Gastrocnemius medialis (tissue), 4 donors: Measurements from ENCODE around the gene RILPL2. TPM values are rescaled to one million over a fixed set of nuclear protein-coding genes. Genes with fewer than 3 reads are reported as not detected.
A peak's percentile ranks its signal among the peaks of the same experiment; 100 is the strongest.

Source experiments
- ATAC-seq, 2 donors: fragments of 150-250 bp; one replicate each; pipeline ENCODE4 v1.9.1; 2016
- DNase-seq, 2 donors: peaks; one replicate each; pipeline ENCODE4 v3.0.0-alpha.2; 2019
- H3K27ac ChIP-seq, 4 donors: fragments of 200-600 bp; sonication (generic); 1 replicate in 1 of 4; 2 replicates in 3 of 4; pipeline ENCODE4 v1.5.1; 2016 to 2018; ENCODE audit warnings: mild to moderate bottlenecking in 2 of 4, moderate library complexity in 1 of 4
- H3K27me3 ChIP-seq, 3 donors: fragments of 200-600 bp; sonication (generic) in 2 of 3; 1 replicate in 1 of 3; 2 replicates in 2 of 3; pipeline versions ENCODE4 v1.5.1 to v1.6.0; 2016 to 2019; ENCODE audit warnings: mild to moderate bottlenecking in 1 of 3, moderate library complexity in 1 of 3
- H3K36me3 ChIP-seq, 2 donors: fragments of 200-600 bp; sonication (generic) in 1 of 2; one replicate each; pipeline ENCODE4 v1.5.1; 2017 to 2018
- H3K4me1 ChIP-seq, 2 donors: fragments of 200-600 bp; sonication (generic) in 1 of 2; one replicate each; pipeline ENCODE4 v1.5.1; 2016 to 2017; ENCODE audit warnings: mild to moderate bottlenecking in 2 of 2
- H3K4me3 ChIP-seq, 4 donors: fragments of 200-600 bp; sonication (generic) in 3 of 4; 1 replicate in 1 of 4; 2 replicates in 3 of 4; pipeline ENCODE4 v1.5.1; 2016 to 2019; ENCODE audit warnings: mild to moderate bottlenecking in 2 of 4
- H3K9me3 ChIP-seq, 3 donors: fragments of 200-600 bp; sonication (generic) in 2 of 3; 1 replicate in 1 of 3; 2 replicates in 2 of 3; pipeline ENCODE4 v1.5.1; 2016 to 2019
- POLR2A ChIP-seq, 2 donors: fragments of 450-650 bp; IDR thresholded peaks; one replicate each; pipeline ENCODE4 v1.6.1; 2017; ENCODE audit warnings: antibody characterized with exemption in 2 of 2, mild to moderate bottlenecking in 2 of 2, moderate library complexity in 2 of 2
- in situ Hi-C, 4 donors: fragments of 200-750 bp; cut with MboI; loops; one replicate each; pipeline versions ENCODE4 v1.15.0 to v1.8.0; 2017; ENCODE audit warnings: low sequenced_read_pairs in 4 of 4
- intact Hi-C: fragments of 100-400 bp; cut with DNase I; formaldehyde crosslinking; loops from one replicate; pipeline ENCODE4 v1.15.1; 2023; ENCODE audit warnings: low total_unique reads
- total RNA-seq, 4 donors: library from RNA; depleted of rRNA; stranded (reverse); fragments of >200 nt; gene quantifications; one replicate each; pipeline versions ENCODE4 v1.1.0 to v1.2.3, GENCODE V29; 2016
- TF ChIP-seq, protein P1 (sequence below), 5 experiments: fragments of 450-650 bp in 3 of 5; fragments of 200-600 bp in 2 of 5; sonication (generic) in 2 of 5; IDR thresholded peaks in 4 of 5; conservative IDR thresholded peaks in 1 of 5; 1 replicate in 4 of 5; 2 replicates in 1 of 5; pipeline ENCODE4 v1.5.1; 2016 to 2019; ENCODE audit warnings: antibody characterized with exemption in 5 of 5, mild to moderate bottlenecking in 3 of 5, moderate library complexity in 3 of 5

The RILPL2 gene
- total RNA-seq, 4 donors from 2014 or later = 1.2 to 2.0 (median 1.7) TPM

DNA sequence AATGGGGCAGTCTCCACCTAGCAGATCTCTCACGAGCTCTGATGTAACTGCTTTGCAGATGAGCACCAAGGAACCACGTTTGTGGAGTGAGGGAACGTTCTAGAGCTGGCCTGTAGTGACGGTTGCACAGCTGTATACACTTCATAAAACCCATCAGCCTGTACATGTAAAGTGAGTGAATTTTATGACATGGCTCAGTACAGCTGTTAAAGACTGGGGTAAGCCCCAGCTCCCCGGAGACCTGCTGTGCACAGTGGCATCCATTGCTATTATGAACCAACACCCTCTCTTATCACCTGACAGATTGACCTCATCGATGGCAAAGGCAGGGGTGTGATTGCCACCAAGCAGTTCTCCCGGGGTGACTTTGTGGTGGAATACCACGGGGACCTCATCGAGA, 31.9 kb downstream of the RILPL2 start:
- no peak for ATAC-seq

DNA sequence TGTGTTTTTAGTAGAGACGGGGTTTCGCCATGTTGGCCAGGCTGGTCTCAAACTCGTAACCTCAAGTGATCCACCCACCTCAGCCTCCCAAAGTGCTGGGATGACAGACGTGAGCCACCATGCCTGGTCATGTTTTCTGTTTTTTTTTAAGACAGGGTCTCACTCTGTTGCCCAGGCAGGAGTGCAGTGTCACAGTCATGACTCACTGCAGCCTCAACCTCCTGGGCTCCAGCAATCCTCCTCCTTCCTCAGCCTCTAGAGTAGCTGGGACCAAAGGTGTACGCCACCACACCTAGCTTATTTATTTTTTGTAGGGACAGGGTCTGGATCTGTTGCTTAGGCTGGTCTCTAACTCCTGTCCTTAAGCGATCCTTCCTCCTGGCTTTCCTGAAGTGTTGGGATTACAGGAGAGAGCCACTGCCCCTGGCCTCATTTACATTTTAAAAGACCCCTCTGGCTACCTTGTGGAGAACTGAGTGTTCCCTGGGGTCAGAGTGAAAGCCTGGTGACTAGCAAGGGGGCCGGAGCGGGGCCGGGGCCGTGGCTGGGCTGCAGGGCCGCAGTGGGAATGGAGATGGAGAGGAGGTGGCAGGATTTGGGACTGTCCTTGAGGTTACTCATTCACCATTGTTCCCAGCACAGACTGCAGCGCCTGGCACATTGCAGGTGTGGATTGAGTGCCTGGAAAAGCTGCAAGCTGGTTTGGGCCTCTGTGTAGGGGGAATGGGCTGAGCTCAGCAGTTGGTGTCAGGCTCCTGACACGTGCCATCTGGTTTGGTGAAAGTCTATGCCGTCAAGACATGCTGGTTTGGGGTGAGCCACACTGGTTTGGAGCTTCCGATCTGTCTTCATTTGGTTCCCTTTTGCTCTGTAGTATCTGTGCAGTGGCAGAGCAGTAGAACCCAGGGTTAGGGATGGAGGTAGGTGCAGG, 34.5 kb downstream of the RILPL2 start:
- DNase-seq (no peak), ATAC-seq (peak in 1 of 2 donors; percentile 13)
- H3K9me3 ChIP-seq = no peaks in the 10 kb centered on the region
- H3K27ac ChIP-seq = peak overlapping the region in 2 of 4 donors; percentile 16 to 31
- no peaks in the 10 kb centered on the region for H3K27me3 ChIP-seq
- intact Hi-C loops (no loop called here), in situ Hi-C loops (no loop called here)
- H3K4me3 ChIP-seq = no peak overlapping the region
- peaks cover 0 to 54% of the 10 kb centered on the region in 2 donors for H3K36me3 ChIP-seq
- H3K4me1 ChIP-seq = peaks cover 15% of the 10 kb centered on the region in 2 donors
- TF ChIP-seq POLR2A (IDR thresholded peaks at IDR 0.05) = no peak
- TF ChIP-seq, protein P1, sequence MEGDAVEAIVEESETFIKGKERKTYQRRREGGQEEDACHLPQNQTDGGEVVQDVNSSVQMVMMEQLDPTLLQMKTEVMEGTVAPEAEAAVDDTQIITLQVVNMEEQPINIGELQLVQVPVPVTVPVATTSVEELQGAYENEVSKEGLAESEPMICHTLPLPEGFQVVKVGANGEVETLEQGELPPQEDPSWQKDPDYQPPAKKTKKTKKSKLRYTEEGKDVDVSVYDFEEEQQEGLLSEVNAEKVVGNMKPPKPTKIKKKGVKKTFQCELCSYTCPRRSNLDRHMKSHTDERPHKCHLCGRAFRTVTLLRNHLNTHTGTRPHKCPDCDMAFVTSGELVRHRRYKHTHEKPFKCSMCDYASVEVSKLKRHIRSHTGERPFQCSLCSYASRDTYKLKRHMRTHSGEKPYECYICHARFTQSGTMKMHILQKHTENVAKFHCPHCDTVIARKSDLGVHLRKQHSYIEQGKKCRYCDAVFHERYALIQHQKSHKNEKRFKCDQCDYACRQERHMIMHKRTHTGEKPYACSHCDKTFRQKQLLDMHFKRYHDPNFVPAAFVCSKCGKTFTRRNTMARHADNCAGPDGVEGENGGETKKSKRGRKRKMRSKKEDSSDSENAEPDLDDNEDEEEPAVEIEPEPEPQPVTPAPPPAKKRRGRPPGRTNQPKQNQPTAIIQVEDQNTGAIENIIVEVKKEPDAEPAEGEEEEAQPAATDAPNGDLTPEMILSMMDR (IDR thresholded peaks at IDR 0.05 in 4 of 5, conservative IDR thresholded peaks at IDR 0.05 in 1 of 5) = no peak

More for the DNA sequence above, 31.9 kb downstream of the RILPL2 start:
- intact Hi-C loops (no loop called here), in situ Hi-C loops (no loop called here)
- no peak overlapping the region for H3K4me3 ChIP-seq
- H3K36me3 ChIP-seq = peaks cover 0 to 57% of the 10 kb centered on the region in 2 donors
- TF ChIP-seq, protein P1 (IDR thresholded peaks at IDR 0.05 in 4 of 5, conservative IDR thresholded peaks at IDR 0.05 in 1 of 5) = no peak
- TF ChIP-seq POLR2A (IDR thresholded peaks at IDR 0.05) = no peak
- no peaks in the 10 kb centered on the region for H3K4me1 ChIP-seq
- no peaks in the 10 kb centered on the region for H3K27me3 ChIP-seq
- H3K9me3 ChIP-seq = no peaks in the 10 kb centered on the region
- DNase-seq = no peak
- no peak overlapping the region for H3K27ac ChIP-seq

GRCh38 chr12:123399255-123399617, 37.2 kb downstream of the RILPL2 start:
- peaks cover 15% of the 10 kb centered on the region in 2 donors for H3K4me1 ChIP-seq
- ATAC-seq (no peak), DNase-seq (no peak)
- intact Hi-C loops = no loop called here
- H3K4me3 ChIP-seq = no peak overlapping the region
- in situ Hi-C loops = no loop called here
- H3K9me3 ChIP-seq = no peaks in the 10 kb centered on the region
- H3K27ac ChIP-seq = peak overlapping the region in 2 of 4 donors; percentile 33 to 61
- no peaks in the 10 kb centered on the region for H3K27me3 ChIP-seq
- TF ChIP-seq, protein P1 (IDR thresholded peaks at IDR 0.05 in 4 of 5, conservative IDR thresholded peaks at IDR 0.05 in 1 of 5) = no peak
- no peak for TF ChIP-seq POLR2A (IDR thresholded peaks at IDR 0.05)
- peaks cover 0 to 54% of the 10 kb centered on the region in 2 donors for H3K36me3 ChIP-seq

DNA sequence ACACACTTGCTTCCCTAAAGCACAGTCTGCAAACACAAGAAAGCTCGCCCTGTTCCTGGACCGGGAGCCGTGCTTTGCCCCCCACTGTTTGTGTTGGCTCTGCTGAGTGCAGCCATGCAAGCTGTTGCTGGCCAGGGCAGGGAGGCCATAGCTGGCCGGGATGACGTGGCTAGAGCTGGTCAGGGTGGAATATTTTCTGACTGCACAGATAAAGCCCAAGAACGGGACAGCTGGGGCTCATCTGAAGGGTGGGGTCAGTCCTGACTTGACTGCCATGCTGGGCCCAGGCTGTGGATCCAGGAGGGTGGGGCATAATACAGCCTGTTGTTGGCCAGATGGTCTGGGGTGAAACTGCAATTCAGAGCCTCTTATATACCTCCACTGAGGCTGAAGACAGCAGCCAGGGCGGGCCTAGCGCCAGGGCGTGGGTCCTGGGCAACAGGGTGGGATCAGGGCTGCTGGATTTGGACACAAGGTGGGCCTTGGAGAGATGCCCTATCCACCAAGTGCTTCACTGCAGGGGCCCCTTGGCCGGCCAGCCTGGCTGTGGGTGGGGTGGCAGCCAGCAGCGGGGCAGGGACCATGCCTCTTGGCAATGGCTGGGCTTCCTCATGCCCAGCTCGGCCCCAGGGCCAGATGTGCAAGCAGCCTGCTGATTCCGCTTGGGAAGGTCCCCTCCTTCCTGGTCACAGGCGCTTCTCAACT, 37.8 kb downstream of the RILPL2 start:
- no peak for DNase-seq
- H3K36me3 ChIP-seq = peaks cover 0 to 52% of the 10 kb centered on the region in 2 donors
- intact Hi-C loops = no loop called here
- H3K9me3 ChIP-seq = no peaks in the 10 kb centered on the region
- no peaks in the 10 kb centered on the region for H3K27me3 ChIP-seq
- H3K27ac ChIP-seq = peak overlapping the region in 2 of 4 donors; percentile 33 to 61
- H3K4me3 ChIP-seq = no peak overlapping the region
- peaks cover 15% of the 10 kb centered on the region in 2 donors for H3K4me1 ChIP-seq
- TF ChIP-seq, protein P1 (IDR thresholded peaks at IDR 0.05 in 4 of 5, conservative IDR thresholded peaks at IDR 0.05 in 1 of 5) = no peak
- no peak for TF ChIP-seq POLR2A (IDR thresholded peaks at IDR 0.05)
- in situ Hi-C loops = no loop called here
- ATAC-seq = peak in 1 of 2 donors; percentile 22
